Activated CD8-positive, alpha-beta memory T cell treated with anti-CD3 and anti-CD28 coated beads, Interleukin-2, amount 50 U/mL, for 24 hours (primary cell): ENCODE measurements around the gene PORCN.

Experiments used
- DNase-seq: peaks from one replicate; pipeline ENCODE4 v3.0.0-alpha.2; 2020; ENCODE audit errors: extremely low read depth

Gene PORCN

GRCh38 chrX:48508400-48509244 lies at the start of gene PORCN:
Gene PORCN, plus strand, starts transcription at chrX:48508992. Its CDS starts 829 bp downstream, at chrX:48509821.
- DNase-seq: peak; percentile 54

GRCh38 chrX:48459483-48459882 lies 49.3 kb upstream of the PORCN start:
- no peak for DNase-seq

- no peak for DNase-seq
Measured at GRCh38 chrX:48460031-48460430, 48.8 kb upstream of the PORCN start.

GRCh38 chrX:48460606-48461005 lies 48.2 kb upstream of the PORCN start:
- no peak for DNase-seq

- DNase-seq: no peak
Measured at GRCh38 chrX:48461830-48462229, 47.0 kb upstream of the PORCN start.

GRCh38 chrX:48465336-48465933 lies 43.4 kb upstream of the PORCN start:
- DNase-seq: no peak

GRCh38 chrX:48466696-48467095 lies 42.1 kb upstream of the PORCN start:
- DNase-seq: no peak

- no peak for DNase-seq
Measured at GRCh38 chrX:48467281-48467761, 41.5 kb upstream of the PORCN start.

- DNase-seq: no peak
Measured at GRCh38 chrX:48468247-48468671, 40.5 kb upstream of the PORCN start.

GRCh38 chrX:48468693-48469691 lies 39.8 kb upstream of the PORCN start:
- DNase-seq: no peak

- no peak for DNase-seq
Measured at GRCh38 chrX:48470110-48470832, 38.5 kb upstream of the PORCN start, which contains the start of gene SLC38A5. Gene SLC38A5, minus strand, starts transcription at chrX:48470260. Its CDS starts 2,336 bp downstream, at chrX:48467924.

GRCh38 chrX:48470833-48471118 lies 38.0 kb upstream of the PORCN start:
- no peak for DNase-seq

GRCh38 chrX:48471504-48471903 lies 37.3 kb upstream of the PORCN start:
- no peak for DNase-seq

- no peak for DNase-seq
Measured at GRCh38 chrX:48472225-48472624, 36.6 kb upstream of the PORCN start.

- no peak for DNase-seq
Measured at GRCh38 chrX:48472851-48473703, 35.7 kb upstream of the PORCN start.

GRCh38 chrX:48473704-48473990 lies 35.1 kb upstream of the PORCN start:
- no peak for DNase-seq

- DNase-seq: no peak
Measured at GRCh38 chrX:48474127-48474526, 34.7 kb upstream of the PORCN start.

GRCh38 chrX:48474581-48474980 lies 34.2 kb upstream of the PORCN start:
- no peak for DNase-seq

GRCh38 chrX:48475296-48475695 lies 33.5 kb upstream of the PORCN start:
- DNase-seq: no peak

GRCh38 chrX:48475774-48476577 lies 32.8 kb upstream of the PORCN start, which contains the start of gene FTSJ1:
Gene FTSJ1, plus strand, starts transcription at chrX:48476199. Its CDS starts 1,849 bp downstream, at chrX:48478048.
- DNase-seq: peak; percentile 62
